ENCODE results near the gene MIEN1.

DNA sequence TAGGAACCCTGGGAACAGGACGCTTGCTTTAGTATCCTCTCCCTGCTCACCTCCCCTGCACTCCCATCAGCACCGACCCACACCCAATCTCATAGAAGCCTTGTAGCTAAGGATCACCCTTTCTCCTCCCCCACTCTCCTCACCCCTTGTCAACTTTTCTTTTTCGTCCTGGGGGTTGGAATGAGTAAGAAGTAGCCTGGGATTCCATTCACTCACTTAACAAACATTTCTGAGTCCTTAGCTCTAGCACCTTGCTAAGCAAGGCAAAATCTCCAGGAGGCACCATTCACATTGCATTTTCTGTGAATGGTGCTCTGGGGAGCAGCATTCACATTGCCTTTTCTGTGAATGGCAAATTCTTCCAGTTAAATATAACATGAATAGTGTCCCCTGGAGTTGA, 41.4 kb downstream of the MIEN1 start:
- TF ChIP-seq, protein P1, sequence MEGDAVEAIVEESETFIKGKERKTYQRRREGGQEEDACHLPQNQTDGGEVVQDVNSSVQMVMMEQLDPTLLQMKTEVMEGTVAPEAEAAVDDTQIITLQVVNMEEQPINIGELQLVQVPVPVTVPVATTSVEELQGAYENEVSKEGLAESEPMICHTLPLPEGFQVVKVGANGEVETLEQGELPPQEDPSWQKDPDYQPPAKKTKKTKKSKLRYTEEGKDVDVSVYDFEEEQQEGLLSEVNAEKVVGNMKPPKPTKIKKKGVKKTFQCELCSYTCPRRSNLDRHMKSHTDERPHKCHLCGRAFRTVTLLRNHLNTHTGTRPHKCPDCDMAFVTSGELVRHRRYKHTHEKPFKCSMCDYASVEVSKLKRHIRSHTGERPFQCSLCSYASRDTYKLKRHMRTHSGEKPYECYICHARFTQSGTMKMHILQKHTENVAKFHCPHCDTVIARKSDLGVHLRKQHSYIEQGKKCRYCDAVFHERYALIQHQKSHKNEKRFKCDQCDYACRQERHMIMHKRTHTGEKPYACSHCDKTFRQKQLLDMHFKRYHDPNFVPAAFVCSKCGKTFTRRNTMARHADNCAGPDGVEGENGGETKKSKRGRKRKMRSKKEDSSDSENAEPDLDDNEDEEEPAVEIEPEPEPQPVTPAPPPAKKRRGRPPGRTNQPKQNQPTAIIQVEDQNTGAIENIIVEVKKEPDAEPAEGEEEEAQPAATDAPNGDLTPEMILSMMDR (IDR thresholded peaks at IDR 0.05; ENCODE audit: insufficient read depth, low read depth, low read length), result no peak
- no peak for TF ChIP-seq EZH2 (IDR thresholded peaks at IDR 0.05; ENCODE audit: insufficient read depth, low read length)
